NCI-H187 (cell line): Measurements from ENCODE around the gene PLEKHG3.

Experiments used
- DNase-seq, 2 experiments: peaks; one replicate each; lab custom pipeline; 2025; lab: John Stamatoyannopoulos, UW

PLEKHG3 gene

DNA sequence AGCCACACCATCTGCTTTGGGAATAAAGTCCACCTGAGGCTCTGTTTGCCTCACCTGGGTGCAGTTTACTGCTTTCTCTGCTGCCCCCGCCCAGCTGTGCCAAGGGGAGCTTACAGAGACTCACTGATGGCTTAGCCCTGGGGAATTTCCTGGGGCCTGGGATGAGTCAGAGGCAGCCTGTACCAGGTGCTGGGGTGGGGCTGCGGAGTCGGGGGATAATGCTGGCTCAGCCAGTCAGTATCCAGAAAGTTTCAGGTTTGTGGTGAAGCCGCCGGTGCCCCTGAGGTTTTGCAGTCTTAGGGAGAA lies 22.3 kb downstream of the PLEKHG3 start:
- DNase-seq: no peak

DNA sequence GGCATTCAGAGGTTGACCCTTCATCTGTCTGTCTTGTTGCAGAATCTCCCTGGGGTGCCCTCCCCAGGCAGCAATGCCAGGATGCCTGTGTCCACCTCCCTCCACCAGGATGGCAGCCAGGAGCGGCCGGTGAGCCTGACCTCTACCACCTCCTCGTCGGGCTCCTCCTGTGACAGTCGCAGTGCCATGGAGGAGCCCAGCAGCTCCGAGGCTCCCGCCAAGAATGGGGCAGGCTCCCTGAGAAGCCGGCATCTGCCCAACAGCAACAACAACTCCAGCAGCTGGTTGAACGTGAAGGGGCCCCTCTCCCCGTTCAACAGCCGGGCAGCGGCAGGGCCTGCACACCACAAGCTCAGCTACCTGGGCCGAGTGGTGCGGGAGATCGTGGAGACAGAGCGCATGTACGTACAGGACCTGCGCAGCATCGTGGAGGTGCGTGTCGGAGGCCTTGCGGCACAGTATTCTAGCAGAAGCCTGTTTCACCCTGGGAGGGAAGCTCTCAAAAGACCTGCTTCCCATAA lies 23.4 kb downstream of the PLEKHG3 start:
- DNase-seq: no peak

DNA sequence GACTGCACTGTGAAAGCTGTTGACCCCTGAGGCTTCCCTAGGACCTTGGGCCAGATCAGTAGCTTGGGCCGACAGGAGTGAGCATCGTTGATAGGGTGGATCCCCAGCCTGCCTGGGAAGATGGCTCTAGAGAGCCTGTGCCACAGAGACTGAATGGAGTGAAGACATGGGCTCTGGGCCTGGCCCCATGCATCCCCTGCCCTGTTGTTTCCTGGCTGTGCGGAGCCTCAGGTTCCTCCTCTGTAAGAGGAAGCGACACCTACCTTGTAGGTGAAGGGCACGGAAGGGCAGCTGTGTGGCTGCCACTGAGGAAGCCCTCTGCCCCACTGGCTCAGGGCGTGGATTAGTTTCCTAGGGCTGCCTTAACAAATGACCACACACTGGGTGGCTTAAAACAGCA lies 23.9 kb downstream of the PLEKHG3 start:
- no peak for DNase-seq

DNA sequence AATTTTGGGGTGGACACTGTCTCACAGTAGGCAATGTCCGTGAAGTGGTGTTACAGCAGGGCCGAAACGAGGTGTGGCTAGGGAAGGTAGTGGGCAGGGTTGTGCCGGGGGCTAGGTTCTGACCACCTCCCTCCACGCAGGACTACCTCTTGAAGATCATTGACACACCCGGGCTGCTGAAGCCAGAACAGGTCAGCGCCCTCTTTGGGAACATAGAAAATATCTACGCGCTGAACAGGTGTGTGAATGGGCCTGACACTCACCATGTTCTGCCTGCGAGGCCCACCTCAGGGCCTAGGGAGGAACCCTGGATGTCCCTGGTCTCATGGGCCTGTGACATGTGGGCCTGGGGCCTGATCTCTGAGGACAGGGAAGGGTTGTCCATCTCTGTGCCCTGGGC lies 24.6 kb downstream of the PLEKHG3 start:
- DNase-seq: no peak

DNA sequence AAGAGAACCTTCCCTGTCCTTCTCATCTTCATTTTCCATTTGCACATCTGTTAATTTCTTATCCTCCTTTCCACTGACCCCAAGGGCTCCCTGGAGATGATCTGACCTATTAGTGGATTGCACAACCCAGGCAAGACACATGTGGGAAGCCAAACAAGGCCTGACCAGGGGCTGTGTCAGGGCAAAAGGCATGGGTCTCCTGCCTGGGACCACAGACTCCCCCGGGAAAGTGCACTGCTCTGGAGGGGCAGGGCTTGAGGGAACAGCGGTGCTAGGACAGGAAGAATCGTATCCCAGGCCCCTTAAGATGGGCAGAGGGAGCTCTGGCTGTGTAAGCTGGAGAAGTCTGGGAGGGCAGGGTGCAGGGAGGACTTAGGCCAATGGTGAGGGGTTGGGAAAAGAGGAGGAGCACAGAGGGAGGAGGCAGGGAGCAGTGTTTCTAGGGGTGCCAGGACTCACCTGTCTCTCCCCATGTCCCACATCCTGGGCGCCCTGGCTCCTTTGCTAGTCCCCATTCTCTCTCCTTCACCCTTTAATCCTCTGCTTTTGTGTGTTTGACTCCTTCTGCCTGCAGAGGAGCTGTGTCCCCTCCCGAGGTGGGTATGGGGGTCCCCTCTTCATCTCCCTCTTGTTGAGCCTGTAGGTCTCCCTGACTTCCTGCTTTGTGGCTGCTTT lies 25.3 kb downstream of the PLEKHG3 start:
- no peak for DNase-seq

DNA sequence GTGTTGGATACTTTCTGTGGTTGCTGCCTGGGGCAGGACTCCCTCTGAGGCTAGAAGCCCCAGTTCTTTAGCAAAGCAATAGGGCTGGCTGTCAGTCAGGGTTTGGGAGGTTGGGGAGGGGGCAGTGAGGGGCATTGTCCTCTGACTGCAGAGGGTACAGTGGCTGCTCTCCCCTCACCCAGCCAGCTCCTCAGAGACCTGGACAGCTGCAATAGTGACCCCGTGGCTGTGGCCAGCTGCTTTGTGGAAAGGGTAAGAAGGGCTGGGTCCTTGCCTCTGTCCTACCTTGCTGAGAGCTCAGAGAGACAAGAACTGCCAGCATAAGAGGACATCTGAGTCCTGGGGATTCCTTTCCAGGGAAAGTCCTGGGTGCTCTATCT lies 25.8 kb downstream of the PLEKHG3 start:
- no peak for DNase-seq

DNA sequence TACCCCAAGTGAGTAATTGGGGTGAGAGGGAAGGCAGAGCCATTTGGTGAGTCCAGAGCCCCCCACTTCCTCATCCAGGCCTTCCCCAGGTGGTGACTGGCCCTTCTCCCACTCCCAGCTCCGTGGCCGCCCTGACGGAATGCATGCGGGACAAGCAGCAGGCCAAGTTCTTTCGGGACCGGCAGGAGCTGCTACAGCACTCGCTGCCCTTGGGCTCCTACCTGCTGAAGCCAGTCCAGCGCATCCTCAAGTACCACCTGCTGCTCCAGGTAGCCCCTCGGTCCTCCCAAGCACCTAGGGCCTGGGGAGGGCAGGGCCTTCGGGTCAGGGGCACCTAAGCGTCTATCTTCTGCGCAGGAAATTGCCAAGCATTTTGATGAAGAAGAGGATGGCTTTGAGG lies 26.5 kb downstream of the PLEKHG3 start:
- no peak for DNase-seq

DNA sequence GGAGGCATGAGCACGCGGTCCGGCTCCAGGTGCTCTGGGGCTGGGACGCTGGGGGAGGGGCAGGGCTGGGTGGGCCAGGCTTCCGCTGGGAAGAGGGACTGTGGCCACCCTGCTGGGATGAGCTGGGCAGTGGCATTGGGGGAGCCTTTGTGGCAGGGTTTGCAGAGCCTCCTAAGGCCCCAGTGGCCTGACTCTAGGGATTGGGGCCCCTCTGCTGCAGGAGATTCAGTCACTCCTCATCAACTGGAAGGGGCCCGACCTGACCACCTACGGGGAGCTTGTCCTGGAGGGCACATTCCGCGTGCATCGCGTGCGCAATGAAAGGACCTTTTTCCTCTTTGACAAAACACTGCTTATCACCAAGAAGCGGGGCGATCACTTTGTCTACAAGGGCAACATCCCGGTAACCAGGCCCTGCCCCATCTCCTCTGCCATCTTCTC lies 26.9 kb downstream of the PLEKHG3 start:
- no peak for DNase-seq

DNA sequence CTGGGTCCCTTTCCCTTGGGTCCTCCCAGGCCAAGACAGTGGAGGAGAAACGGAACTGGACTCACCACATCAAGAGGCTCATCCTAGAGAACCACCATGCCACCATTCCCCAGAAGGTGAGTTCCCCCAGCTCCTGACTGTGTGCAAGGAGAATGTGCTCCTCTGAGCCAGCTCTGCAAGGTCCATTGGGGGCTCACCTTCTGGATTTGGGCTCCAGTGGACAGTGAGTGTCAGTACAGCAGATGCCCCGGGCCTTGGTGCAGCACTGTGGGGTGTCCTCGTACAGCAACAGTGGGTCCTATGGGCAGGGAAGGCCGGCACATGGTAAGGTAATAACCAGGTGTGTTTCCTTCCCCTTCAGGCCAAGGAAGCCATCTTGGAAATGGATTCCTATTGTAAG lies 27.8 kb downstream of the PLEKHG3 start:
- no peak for DNase-seq

DNA sequence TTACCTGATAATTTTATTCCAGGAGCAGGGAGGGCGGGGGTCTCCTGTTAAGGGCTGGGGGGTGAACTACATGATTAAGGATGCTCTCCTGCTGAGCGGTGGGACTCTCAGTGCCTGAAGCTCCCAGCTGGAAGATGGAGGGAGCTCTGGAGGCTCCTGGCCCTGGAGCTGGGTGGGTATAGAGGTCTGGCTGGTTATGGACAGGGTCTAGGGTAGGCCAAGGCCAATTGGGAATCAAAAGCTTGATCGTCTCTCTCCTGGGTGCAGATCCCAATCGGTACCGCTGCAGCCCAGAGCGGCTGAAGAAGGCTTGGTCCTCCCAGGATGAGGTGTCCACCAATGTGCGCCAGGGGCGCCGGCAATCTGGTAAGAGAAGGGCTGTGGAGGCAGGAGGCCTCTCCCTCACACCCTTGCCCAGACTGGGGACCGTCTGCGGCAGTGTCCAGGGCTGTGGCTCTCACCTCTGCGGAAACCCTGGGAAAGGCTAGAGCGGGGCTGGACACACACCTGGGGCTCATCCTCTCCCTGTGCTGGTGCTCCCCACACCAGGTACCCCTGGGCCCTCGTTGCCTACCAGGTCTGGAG lies 28.4 kb downstream of the PLEKHG3 start:
- no peak for DNase-seq

DNA sequence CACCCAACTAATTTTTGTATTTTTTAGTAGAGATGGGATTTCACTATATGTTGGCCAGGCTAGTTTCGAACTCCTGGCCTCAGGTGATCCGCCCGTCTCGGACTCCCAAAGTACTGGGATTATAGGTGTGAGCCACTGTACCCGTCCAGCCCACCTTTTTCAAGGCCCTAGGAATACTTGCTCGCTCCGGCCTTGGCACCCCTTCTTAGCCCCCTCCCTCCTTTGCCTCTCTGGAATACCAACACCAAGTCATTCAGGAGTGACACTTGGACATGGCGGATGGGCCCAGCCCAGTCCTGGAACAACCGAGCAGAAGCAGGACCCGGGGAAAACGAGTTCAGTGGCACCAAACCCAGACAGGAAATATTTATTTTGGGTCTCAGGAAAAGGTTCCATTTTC lies 29.1 kb downstream of the PLEKHG3 start:
- DNase-seq: no peak

DNA sequence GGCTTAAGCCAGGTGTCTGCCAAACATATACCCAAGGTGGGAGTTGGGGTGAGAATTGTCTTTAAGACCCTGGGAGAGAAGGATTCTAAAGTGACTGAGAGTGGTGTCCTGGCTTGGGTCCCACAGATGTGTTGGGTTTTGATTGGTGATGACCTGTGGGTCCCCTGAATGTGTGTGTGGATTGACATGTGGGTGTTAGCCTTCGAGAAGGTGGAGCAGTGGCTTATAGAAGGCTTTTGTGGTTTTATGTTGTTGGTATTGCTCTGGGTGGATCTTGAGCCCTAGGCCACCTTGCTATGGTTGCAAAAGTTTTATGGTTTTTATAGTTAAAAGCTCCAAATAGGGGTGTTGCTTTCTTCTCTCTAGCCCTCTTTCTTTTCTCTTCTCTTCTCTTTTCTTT lies 29.7 kb downstream of the PLEKHG3 start:
- no peak for DNase-seq

DNA sequence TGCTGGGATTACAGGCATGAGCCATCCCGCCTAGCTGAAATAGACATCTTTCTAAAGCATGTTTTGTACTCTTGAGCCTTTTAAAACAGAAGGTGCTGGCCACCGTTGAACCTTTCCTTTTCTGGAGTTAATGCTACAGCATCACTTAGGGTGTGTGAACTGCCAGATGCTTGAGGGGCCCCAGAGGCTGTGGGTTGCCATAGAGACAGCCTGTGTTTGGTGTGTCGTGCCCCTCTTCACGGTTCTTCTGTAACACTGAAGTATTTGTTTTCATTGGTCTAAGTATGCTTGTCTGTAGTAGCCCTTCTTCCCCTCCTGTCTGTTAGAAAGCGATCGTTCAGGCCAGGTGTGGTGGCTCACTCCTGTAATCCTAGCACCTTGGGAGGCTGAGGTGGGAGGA lies 30.8 kb downstream of the PLEKHG3 start:
- peak; percentile 79 to 81 for DNase-seq

DNA sequence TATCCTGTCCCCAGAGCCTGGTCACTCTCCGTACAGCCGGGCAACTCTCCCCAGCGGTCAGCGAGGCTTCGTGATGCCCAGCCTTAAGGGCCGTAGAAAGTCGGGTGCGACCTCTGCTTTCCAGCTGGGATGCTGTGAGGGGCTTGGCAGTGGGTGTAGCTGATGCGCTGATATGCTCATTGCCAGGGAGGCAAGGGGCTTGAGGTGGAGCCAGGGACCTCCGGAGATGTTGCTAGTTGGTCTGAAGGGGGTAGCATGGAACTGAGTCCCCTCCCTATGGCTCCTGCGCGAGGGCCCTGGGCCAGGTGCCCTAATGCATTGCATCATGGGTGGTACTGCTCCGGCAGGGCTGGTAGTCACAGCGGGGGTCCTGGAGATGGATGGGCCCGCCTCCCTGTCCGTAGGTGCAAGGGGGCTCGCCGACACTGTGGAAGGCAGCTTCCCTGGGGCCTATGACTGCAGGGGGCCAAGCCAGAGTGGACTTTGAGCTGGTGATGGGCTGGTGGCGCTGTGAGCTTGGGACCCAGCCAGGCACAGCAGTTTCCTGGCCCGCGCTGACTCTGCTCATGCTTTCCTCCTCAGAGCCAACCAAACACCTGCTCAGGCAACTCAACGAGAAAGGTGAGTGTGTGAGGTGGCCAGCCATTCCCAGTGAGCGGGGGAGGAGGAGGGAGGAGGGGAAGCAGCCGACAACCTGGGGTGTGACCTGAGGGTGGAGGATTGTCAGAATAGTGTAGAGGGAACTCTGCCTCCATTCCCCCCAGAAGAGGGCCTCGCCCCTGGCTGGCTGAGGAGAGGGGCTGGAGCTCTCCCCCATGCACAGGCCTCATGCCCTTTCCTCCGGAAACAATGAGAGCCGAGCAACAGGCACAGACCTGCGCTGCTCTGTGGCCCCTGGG lies 32.3 kb downstream of the PLEKHG3 start:
- DNase-seq: peak; percentile 34 to 35

DNA sequence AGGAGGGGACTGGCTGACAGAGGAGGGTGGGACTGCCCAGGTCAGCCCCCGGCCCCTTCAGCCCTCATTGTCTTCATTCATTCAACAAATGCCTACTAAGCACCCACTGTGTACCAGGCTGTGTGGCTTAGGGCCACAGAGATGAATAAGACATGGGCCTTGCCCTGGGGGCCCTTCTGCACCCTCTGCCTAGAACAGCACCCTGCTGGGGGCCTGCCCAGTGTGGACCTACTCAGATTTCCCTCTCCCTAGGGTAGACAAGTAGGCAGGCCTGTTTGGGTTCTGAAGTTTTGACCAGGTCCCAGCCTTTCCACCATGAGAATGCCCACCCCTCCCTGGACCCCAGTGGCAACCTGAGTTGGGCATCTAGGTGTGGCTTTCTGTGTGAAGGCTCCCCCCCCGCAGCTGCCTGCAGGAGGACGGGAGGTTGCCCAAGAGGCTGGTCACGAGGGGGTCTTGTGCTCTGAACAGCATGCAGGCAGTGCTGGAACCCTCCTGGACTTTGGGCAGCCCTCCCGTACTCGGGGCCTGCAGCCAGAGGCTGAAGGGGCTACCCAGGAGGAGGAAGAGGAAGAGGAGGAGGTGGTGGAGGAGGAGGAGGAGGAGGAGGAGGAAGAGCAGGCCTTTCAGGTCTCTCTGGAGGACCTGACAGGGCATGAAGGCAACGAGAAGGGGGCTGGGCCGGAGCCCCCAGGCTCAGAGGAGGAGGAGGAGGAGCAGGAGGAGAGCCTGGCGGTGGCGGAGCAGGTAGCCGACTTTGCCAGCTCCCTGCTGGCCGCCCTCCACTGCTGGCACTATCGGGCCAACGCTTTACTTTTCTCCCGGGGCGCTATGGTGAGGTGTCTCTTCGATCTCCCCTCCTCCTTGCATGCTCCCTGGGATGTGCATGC lies 33.4 kb downstream of the PLEKHG3 start:
- DNase-seq: no peak

DNA sequence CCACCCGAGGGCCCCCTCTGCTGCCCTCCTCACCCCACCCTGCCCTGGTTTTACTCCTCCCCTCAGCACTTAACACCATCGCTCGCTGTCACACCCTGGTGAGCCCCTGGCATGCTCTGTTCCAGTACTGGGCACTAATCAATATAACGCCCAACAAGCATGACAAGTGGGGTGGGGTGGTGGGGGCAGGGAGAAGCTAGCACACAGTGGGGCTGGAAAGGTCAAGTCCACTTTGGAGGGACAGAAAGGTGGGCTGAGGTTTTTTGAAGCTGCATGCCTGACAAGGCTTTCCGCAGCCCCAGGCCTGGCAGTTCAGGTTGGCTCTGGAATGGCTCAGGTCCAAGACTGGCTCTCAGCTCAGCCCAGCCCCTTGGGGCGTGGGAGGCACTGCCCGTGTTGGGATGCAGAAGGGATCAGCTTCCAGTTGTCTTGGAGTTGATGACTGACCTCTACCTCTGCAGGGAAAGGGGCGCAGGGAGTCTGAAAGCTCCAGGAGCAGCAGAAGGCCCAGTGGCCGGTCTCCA lies 34.1 kb downstream of the PLEKHG3 start:
- no peak for DNase-seq

DNA sequence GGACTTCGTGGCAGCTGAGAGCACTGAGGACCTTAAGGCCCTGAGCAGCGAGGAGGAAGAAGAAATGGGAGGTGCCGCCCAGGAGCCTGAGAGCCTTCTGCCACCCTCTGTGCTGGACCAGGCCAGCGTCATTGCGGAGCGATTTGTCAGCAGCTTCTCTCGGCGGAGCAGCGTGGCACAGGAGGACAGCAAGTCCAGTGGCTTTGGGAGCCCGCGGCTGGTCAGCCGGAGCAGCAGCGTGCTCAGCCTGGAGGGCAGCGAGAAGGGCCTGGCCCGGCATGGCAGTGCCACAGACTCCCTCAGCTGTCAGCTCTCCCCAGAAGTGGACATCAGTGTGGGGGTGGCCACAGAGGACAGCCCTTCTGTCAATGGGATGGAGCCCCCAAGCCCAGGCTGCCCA lies 37.0 kb downstream of the PLEKHG3 start:
- no peak for DNase-seq

DNA sequence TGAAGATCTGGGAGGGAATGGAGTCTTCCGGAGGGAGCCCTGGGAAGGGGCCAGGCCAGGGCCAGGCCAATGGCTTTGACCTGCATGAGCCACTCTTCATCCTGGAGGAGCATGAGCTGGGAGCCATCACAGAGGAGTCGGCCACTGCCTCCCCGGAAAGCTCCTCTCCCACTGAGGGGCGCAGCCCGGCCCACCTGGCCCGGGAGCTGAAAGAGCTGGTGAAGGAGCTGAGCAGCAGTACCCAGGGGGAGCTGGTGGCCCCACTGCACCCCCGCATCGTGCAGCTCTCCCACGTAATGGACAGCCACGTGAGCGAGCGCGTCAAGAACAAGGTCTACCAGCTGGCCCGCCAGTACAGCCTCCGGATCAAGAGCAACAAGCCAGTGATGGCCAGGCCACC lies 37.7 kb downstream of the PLEKHG3 start:
- no peak for DNase-seq

DNA sequence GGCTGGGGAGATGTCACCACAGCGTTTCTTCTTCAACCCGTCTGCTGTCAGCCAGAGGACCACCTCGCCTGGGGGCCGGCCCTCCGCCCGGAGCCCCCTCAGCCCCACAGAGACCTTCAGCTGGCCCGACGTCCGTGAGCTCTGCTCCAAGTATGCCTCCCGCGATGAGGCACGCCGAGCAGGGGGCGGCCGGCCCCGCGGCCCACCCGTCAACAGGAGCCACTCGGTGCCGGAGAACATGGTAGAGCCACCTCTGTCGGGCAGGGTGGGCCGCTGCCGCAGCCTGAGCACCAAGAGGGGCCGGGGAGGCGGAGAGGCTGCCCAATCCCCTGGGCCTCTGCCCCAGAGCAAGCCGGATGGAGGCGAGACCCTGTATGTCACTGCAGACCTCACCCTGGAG lies 38.8 kb downstream of the PLEKHG3 start:
- no peak for DNase-seq

DNA sequence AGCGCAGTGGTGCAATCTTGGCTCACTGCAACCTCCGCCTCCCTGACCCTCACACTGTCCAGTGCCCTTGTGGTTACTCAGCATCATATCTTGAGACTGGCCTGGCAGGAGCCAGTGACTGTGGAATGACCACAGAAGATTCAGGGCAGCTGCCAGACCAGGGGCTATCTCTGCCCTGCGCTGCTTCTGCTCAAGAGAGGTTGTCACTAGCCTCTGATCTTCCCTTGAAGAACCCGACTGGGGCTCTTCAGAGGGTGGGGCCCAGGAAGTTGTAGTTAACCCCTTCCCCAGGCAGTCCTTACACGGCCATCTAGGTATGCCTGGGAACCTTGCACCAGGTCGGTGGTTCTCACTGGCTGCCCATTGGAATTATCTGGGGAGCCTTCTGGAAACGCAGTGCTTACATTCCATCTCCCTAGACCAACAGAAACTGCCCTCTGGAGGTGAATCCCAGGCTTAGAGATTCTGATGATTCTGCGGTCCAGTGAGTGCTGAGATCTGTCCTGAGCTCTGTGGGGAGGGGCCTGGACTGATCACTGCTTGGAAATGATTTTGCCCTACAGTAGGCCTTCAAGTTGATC lies 41.4 kb downstream of the PLEKHG3 start:
- no peak for DNase-seq
